Measurements from ENCODE around the gene CLIC6.
"Not testable (repeated sequence)": the region's sequence is repeated elsewhere in the genome, so short reads cannot be mapped to it uniquely, and the experiment has no call there.

CLIC6 gene

DNA sequence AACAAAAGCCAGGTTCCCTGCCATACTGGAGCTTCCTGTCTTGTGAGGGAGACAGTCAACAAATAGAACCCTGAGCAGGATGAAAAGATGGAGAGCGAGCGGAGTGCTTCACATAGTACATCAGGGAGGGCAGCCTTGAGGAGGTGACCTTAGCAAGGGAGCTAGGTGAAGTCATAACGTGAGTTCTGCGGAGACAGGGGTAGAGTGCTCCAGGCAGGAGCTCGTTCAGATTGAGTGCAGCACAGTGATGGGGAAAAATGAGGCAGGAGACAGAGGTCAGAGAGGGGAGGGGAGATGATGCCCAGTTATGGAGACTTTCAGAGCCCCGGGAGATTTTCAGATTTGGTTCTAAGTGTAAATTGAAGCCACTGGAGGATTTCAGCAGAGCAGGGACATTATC is 15.3 kb upstream of the CLIC6 start:
- DNase-seq, result no peak

DNA sequence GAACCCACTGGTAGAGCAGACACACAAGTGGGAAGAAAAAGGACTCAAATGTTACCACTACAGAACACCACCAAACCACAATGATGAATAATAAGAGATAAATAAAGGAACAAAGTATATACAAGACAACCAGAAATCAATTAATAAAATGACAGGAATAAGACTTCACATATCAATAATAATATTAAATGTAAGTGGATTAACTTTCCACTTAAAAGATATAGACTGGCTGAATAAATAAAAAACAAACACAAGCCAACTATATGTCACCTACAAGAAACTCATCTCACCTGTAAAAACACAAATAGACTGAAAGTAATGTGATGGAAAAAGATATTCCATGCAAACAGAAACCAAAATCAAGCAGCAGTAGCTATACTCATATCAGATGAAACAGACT is 6.9 kb upstream of the CLIC6 start:
- DNase-seq, result no peak

DNA sequence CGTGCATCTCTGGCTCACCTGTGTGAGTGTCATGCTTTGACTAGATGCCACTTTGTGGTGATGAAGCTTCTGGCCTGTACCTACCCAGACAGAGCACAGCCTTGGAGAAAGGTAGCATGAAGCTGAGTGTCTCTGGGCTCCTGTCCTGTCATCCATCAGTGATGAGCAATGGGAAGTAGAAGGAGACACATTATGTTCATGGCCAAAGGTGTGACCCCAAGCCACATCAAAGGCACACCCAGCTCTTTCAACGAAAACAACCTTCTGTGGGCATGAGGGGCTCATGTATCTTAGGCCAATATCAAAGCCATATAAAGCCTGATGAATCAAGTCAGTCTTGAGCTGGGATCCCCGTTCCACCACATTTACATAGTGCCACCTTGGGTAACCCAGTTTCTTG is 1.0 kb upstream of the CLIC6 start:
- DNase-seq, result no peak

DNA sequence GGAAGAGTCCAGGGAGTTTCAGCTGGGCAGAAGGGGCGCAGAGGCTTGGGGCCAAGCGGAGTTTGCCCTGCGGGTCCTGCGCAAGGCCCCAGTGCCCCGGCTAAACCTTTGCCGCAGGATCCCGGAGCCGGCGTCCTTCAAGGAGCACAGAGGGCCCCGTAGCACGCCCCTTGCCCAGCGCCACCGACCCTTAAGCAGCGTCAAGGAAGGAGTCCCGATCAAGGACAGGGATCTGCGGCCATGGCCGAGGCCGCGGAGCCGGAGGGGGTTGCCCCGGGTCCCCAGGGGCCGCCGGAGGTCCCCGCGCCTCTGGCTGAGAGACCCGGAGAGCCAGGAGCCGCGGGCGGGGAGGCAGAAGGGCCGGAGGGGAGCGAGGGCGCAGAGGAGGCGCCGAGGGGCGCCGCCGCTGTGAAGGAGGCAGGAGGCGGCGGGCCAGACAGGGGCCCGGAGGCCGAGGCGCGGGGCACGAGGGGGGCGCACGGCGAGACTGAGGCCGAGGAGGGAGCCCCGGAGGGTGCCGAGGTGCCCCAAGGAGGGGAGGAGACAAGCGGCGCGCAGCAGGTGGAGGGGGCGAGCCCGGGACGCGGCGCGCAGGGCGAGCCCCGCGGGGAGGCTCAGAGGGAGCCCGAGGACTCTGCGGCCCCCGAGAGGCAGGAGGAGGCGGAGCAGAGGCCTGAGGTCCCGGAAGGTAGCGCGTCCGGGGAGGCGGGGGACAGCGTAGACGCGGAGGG is 520 bp downstream of the CLIC6 start:
- DNase-seq, result no peak

DNA sequence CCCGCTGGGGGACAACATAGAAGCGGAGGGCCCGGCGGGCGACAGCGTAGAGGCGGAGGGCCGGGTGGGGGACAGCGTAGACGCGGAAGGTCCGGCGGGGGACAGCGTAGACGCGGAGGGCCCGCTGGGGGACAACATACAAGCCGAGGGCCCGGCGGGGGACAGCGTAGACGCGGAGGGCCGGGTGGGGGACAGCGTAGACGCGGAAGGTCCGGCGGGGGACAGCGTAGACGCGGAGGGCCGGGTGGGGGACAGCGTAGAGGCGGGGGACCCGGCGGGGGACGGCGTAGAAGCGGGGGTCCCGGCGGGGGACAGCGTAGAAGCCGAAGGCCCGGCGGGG is 1.1 kb downstream of the CLIC6 start:
- DNase-seq, result not testable (repeated sequence)

DNA sequence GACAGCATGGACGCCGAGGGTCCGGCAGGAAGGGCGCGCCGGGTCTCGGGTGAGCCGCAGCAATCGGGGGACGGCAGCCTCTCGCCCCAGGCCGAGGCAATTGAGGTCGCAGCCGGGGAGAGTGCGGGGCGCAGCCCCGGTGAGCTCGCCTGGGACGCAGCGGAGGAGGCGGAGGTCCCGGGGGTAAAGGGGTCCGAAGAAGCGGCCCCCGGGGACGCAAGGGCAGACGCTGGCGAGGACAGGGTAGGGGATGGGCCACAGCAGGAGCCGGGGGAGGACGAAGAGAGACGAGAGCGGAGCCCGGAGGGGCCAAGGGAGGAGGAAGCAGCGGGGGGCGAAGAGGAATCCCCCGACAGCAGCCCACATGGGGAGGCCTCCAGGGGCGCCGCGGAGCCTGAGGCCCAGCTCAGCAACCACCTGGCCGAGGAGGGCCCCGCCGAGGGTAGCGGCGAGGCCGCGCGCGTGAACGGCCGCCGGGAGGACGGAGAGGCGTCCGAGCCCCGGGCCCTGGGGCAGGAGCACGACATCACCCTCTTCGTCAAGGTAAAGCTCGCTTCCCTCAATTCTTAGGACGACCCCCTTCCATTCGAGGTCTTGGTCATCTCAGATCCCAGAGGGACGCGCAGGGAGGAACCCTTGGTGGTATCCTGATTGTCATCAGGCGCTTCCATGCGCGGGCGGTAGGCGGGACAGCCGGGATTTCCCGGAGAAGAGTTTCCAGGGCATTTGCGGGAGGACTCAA is 1.6 kb downstream of the CLIC6 start:
- DNase-seq, result no peak

DNA sequence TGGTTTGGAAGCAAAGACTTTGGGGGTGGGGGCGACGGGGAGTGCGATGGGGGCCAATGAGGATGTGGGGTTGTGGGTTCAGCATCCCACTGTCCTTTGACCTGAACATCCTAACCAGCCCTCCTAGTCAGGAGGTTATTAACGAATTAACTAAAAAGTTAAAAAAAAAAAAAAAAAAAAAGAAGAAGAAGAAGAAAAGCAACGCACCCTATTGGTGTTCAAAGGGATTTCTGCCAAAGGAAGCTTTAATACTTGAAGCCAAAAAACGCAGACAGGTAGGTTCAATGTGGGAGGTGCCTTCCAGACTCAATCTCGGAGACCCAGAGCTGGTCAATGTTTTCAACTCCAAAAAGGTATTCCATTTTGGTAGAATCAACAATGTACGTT is 2.2 kb downstream of the CLIC6 start:
- DNase-seq, result no peak

DNA sequence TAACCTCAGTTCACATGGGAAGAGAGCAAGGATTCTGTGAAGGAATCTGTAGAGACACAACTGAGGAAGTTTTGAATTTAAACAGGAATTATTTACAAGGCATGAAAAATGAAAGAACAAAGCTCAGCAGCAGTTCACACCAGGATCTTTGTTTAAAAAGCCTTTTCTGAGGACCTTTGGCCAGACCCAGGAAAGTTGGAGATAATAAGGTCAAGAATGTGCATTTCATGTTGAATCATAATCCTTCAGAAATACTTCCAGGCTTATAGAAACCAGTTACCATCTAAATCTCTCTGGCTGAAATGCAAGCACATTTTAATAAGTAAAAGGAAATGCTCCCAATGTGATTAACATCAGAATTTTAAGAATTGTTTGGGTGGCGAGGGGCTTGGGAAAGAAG is 2.7 kb downstream of the CLIC6 start:
- no peak for DNase-seq

DNA sequence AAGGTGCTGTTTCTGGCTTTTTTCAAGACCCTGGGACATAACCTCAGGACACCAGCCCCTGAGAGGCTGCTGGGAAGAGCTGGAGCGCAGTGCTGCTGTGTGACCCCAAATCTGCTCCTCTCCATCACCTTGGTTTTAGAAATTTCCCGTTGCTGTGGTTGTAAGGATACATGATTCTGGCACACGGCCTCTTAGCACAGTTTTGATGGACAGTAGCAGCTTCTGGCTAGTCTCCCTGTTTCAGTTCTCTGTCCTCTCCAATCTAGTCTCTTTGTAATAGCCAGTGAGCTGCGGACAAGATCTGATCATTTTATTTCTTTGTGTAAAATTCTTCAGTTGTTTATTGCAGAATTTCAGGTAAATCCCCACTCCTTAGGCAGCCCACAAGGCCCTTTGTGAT is 3.1 kb downstream of the CLIC6 start:
- DNase-seq, result no peak

DNA sequence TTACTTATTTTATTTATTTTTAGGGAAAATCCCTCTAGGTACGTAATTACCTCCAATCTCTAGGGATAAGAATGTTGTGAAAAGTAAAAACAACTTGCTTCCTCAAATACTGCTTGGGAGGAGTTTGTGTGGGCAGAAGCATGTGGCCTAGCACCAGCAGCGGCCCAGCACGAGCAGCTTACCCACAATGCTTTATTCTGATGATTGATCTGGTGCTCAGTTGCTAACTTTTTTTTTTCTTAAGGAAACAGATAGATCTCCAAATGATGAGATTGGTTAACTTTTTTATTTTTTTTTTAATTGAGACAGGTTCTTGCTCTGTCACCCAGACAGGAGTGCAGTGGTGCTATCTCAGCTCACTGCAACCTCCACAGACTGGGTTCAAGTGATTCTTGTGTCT is 4.2 kb downstream of the CLIC6 start:
- DNase-seq, result no peak

DNA sequence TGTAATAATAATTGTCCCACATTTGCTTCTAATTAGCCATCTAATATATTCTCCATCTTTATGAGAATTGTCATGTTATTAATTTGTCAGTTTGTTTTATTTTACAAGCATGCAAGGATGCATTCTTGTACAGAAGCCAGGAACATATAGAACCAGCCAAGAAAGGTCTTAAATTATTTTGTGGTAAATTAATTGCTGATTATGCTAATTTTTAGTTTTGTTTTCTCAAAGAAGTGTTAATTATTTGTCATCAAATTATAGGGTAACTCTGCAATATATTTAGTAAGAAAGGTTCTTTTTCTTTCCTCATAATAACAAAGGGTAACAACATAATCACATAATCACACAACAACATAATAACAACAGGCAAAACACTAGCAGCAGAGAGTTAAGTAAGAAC is 5.7 kb downstream of the CLIC6 start:
- no peak for DNase-seq

DNA sequence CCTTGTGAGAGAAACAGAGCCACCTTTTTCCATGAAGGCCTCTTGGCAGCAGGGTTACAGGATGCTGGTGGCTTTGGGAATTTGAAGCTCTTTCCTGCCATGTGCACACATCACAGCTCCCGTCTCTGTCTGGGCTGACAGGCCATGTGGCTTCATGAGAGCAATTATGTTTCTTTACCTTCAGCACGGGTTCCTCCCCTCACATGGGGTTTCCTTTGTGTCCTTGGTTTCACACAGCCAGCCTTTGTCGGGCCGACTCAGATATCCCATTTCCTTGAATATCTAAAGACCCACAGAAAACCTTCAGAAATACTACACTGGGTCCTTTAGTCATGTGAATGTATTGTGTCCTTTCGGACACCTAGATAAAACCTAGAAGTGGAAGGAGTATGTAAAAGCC is 7.1 kb downstream of the CLIC6 start:
- DNase-seq, result no peak

DNA sequence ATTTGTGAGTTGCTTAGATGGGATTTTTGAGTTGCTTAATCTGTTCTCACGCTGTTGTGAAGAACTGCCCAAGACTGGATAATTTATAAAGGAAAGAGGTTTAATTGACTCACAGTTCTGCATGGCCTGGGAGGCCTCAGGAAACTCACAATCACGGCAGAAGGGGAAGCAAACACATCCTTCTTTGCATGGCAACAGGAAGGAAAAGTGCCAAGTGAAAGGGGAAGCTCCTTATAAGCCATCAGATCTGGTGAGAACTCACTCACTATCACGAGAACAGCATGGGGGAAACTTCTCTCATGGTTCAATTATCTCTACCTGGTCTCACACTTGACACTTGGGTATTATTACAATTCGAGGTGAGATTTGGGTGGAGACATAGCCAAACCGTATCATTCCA is 10.3 kb downstream of the CLIC6 start:
- DNase-seq, result no peak

DNA sequence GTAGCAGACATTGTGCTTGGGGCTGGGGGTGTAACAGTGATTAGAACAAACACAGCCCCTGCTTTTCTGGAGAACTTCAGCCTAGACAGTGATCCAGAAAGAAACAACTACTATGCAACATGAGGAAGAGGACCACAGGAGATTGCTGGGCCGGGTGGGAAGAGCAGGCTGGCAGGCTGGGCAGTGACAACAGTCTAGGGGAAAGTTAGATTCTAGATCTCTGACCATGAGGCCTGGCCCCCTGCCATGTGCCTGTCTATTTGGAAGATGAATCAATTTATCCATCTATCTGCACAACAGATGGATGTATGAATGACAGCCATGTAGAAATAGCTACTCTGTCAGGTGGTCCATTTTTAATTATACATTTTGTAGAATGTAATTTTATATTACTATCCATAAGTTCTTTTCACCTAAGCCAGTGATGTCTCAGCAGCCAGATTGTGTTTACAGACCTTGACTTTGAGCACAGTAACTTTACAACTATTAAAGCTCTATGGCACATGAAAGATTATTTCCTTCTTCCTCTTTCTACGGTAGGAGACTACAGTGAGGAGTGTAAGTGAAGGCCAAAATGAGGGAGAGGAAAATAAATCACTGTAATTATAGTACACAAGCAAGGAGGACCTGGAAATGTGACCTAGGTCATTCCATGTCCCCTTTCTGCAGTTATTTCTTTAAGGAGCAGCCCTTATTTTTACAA is 15.5 kb downstream of the CLIC6 start:
- DNase-seq, result no peak

DNA sequence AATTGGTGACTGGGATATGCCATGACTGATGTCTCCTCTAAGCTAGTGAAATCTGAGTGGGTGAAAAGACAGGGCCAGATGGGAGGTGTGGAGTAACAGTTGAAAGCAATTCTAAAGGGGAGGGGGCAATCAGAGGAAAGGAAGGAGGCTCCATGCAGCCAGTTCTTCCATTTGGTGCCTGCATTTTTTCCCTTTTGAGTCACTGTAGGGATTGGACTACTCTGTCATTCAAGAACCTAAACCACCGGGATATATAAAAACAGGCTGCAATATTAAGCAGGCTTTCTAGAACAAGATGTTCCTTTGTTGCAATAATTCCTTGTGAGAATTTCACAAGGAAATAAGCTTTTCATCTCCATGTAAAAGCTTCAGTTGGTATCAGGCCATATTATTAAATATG is 18.3 kb downstream of the CLIC6 start:
- no peak for DNase-seq

DNA sequence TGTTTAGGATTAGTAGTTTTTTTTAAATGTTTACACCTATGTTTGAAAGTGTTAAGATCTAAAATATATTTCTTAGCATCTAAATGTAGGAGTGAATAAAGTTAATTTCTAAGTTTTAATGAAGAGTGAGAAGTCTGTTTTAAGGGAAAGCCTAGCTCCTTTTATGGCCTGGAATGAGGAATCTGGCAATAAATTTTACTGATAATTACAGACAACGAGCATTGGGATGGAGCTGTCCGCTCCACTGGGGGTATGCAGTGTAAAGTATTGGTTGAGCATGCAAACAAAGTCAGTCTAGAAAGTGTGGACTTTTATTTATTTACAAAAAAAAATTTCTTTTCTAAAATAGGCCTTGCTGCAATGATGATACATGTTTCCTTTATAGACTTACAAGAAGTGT is 19.0 kb downstream of the CLIC6 start:
- peak; percentile 86 for DNase-seq

DNA sequence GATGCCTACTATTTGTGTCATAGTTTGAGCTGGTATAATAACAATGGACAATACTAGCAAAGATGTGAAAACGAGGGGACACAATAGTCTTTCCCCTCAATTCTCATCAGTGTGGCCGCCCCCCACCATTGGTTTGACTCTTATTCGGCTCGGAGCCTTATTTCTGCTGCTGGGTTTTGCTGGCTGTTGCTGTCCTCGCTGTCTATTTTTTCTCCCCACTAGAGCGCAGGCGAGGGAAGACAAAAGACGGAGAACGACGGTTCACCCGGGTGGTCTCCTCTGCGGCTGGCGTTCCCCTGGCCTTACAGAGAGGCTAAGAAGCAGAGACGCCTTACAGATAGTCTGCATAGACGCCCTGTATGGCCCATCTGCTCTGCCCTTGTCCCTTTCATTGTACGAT is 19.4 kb downstream of the CLIC6 start:
- DNase-seq, result no peak

DNA sequence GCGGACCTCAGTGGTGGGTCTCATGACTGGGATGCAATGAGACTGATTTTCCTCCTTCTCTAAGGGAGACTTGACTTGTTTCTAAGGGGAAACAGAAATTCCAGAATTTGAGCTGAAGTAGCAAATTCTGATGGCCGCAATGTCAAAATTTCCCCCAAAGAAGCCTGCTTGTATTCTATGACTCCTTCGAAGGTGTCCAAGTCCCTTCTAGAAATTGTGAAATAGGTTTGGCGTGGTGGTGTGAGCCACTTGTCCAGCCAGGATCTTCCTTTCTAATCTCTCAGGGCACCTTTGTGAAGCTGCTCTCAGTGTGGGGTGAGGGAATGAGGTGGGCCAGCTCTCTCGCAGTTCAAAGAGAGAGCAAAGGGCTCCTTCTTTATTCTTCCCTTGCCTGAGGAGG is 19.9 kb downstream of the CLIC6 start:
- DNase-seq, result no peak

DNA sequence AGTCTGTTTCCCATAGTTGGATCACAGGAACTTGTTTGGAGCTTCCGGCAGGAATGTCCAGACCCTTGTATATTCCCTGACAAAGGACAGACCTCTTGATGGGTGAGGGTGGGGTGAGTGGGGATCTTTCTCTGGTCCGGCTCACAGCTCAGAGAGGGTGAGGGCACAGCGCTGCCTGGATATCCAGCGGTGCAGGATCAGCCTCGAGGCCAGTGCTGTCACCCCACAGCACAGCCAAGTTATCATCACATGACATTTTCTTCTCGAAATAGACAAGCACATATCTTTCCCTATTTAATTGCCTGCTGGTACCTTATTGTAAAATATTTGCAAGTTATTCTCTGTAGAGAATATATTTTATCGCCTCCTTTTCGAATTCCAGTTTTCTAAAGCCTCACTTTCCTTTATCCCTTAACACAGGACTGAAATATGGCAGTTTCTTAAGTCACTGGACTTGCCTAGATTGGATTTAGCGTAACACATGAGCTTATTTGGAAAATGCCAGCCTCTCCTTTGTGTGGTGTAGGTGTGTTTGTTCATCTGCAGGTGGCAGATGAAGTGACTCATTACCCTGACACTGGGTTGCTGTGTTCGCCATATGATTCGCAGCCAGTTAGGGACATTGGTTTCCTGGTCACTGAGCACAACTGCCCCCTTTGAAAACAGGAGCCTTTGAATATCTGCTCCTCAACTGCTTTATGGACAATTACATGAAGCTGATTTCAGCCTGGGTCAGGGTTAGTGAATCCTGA is 21.4 kb downstream of the CLIC6 start:
- DNase-seq, result peak; percentile 75

DNA sequence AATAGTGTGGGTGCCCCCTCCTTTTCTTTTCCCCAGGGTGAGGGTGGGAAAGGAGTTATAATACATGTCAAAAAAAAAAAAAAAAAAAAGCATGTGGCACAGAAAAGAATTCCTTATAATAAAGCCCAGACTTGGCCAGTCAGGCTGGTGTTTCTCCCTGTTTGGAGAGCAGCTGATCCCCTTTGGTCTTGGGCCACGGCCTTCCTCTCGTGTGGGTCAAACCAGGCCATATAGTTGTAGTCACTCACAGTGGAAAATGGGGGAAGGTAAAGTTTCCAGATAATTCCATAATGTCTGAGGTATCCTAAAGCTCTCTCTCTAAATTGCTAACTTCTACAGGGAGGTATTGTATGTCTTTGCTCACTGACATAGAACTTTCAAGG is 22.0 kb downstream of the CLIC6 start:
- no peak for DNase-seq

DNA sequence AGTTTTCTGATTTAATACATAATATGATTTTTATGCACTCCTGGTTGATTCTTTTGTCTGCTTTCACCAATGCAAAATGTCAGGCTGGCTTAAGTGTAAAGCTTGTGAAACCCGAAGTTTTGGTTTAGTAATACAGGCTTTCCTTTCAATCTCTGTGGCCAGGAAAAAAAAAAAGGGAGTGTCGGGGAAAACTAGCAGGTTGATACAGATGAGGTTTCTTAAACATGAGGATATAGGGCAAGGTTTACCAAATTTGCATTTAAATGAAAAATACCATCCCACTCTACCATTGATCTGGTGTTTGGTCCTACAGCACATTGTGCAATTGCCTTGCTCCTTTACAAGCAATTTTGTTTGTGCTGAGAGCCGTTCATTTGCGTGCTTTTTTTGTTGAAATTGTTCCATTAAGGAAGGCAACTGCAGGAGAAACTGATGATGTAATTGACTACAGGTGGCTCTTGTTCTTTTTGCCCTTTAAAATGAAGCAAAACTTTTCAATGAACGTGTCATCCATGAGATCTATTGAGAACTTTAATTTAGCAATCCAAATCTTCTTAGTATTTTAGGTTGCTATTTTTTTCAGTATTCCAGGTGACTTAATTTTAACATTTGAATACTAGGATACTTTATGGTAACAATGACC is 22.7 kb downstream of the CLIC6 start:
- DNase-seq, result no peak

DNA sequence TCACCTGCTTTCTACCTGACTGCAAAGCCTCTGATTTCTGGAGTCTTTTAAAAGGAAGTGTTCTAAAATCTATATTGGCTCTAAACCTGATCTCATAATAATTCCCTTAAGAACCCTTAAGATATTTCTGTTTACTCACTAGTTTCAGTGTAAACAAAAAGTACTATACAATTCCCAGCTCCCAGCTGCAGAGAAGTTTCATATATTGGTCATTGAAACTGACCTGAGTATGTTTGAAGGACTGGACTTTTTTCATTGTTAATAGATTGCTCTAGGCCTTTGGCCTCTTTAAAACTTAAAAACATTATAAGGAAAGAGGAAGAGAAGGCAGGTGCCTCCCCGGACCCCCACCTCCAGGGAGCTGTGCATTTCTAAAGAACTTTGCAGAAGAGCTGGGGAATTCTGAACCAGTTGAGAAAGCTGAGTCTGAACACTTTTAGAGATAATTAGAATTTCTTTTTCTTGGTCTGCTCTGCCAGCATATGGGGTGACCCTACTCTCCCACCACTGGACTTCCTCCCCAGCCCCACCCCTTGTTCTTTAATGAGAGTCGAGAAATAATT is 23.7 kb downstream of the CLIC6 start:
- no peak for DNase-seq

All from NCI-H1417 treated with DMSO at 0.1 percent for 48 hours (cell line).